ENCODE data around the gene TMEM9.

The TMEM9 gene

DNA sequence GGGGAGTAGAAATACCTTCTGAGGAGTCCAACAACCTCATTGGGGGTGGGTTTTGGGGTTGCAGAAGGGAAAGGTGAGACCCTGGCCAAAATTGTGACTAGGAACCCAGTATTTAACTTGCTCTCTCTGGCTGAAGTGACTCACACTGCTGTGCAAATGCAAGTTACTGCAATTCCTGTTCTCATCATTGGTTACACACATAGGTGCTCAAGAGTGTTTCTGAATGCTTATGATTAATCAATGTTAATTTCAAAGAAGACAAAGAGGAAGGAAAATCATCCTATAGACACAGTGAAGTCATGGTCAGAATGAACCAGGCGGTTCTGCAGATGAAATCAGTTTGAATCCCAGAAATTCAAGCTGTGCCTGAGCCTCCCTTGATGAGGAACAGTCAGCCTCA, 30.4 kb downstream of the TMEM9 start:
- Histone ChIP-seq H3K9me3 (ENCODE audit: low read depth, low read length) (no peaks in the 10 kb centered on the region), H3K9ac (ENCODE audit: insufficient read length) (no peak overlapping the region), H3K4me3 (no peak overlapping the region), H3K36me3 (ENCODE audit: insufficient read depth, low read length) (no peaks in the 10 kb centered on the region), H3K27ac (no peak overlapping the region)
- TF ChIP-seq POLR2AphosphoS5 (IDR thresholded peaks at IDR 0.05; ENCODE audit: borderline replicate concordance, low read depth, low read length) (no peak), EZH2 (IDR thresholded peaks at IDR 0.05) (no peak), FOXP2 (optimal IDR thresholded peaks at IDR 0.05; ENCODE audit: control extremely low read depth, extremely low read length, insufficient read depth) (no peak)
- no peak for DNase-seq (ENCODE audit: low read depth, low spot score)

DNA sequence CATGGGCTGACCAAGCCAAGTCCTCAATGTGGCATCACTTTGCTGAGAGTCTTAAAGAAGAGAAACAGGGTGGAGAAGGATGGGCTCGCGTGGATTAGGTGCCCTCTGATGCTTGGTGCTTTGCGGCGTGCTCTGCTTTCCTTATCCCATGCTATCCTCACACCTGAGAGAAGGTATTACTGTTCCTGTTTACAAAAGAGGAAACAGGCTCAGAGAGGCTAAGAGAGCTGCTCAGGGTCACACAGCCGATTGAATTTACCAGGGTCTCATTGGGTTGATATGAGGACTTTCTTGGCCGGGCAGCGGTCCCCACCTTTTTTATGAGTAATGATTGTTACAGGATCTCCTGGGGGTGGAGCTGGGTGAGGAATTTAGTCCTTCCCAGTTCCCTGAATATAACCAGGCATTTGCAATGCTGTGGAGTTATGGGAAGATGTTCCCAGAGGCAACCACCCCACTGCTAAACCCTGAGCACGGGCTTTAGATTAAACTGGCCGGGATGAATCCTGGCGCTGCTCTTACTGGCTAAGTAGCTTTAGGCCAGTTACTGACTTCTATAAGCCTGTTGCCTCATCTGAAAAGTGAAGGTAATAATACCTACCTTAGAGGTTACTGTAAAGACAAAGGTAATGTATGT, 31.8 kb downstream of the TMEM9 start:
- Histone ChIP-seq H3K9ac (ENCODE audit: insufficient read length) (no peak overlapping the region), H3K4me3 (no peak overlapping the region), H3K9me3 (ENCODE audit: low read depth, low read length) (no peaks in the 10 kb centered on the region), H3K36me3 (ENCODE audit: insufficient read depth, low read length) (no peaks in the 10 kb centered on the region), H3K27ac (no peak overlapping the region)
- TF ChIP-seq FOXP2 (optimal IDR thresholded peaks at IDR 0.05; ENCODE audit: control extremely low read depth, extremely low read length, insufficient read depth) (no peak), EZH2 (IDR thresholded peaks at IDR 0.05) (no peak), POLR2AphosphoS5 (IDR thresholded peaks at IDR 0.05; ENCODE audit: borderline replicate concordance, low read depth, low read length) (no peak)
- no peak for DNase-seq (ENCODE audit: low read depth, low spot score)

DNA sequence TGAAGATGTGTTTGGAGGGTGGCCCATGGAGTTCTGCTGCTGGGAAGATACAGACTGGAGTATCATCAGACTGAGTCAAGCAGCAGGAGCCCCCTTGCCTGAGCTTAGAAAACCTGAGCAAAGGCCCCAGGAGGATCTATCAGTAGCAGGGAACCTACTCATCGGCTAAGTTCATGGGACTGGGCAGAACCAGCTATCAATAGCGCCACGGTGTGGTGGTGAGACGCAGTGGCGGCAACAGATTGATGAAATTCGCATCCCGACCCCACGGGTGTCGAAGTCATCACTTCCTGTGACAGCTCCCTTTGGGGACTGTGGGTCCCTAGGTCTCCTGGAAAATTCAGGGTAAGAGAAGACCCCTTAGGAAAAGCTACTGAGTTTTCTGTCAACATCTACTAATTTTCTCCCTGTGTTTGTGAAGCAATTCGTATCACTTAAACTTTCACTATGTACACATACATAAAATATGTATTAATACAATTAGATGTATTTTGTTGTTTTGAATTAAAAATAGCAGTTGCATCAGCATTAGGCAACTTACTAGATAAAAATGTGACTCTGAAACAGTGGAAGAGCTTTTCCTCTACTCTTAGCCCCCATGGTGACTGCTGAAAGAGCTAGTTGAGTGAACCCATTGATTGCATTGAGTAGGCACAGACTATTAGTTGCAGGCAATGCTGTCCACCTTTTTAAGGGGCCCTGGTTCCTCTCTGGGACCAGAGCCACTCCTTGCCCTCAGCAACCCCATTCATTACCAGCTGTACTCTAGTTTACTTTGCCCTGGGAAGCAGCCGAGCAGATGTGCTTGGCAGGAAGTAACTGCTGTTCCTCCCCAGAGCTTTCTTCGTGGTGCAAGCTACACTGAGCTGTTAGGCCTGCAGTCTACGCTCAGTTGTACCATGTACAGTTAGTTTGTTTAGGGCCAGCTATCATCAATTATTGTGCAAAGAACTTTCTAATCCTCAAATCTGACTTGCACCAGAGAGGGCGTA, 34.8 kb downstream of the TMEM9 start:
- Histone ChIP-seq H3K9ac (ENCODE audit: insufficient read length) (no peak overlapping the region), H3K27ac (no peak overlapping the region), H3K36me3 (ENCODE audit: insufficient read depth, low read length) (no peaks in the 10 kb centered on the region), H3K4me3 (no peak overlapping the region), H3K9me3 (ENCODE audit: low read depth, low read length) (no peaks in the 10 kb centered on the region)
- TF ChIP-seq POLR2AphosphoS5 (IDR thresholded peaks at IDR 0.05; ENCODE audit: borderline replicate concordance, low read depth, low read length): no peak
- peak; percentile 8 for DNase-seq (ENCODE audit: low read depth, low spot score)

DNA sequence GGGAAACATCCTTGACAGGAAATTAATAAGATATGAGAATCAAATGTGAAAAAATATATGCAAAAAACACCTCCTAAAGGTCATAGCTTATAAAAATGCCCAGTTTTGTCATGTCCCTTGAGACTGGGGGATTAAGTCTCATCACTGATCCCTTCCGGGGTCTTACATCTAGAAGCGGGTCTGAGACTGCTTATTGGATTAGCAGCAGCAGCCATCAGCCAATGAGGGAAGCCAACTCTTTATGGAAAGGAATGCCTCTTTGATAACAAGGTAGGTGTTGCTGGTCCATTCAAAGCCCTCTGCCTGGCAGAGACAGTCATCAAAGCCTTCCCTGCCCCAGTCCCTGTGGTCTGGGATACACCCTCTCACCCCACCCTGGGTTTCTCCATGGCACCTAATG, 38.2 kb downstream of the TMEM9 start:
- Histone ChIP-seq H3K27ac (no peak overlapping the region), H3K9me3 (ENCODE audit: low read depth, low read length) (no peaks in the 10 kb centered on the region), H3K4me3 (no peak overlapping the region), H3K36me3 (ENCODE audit: insufficient read depth, low read length) (no peaks in the 10 kb centered on the region), H3K9ac (ENCODE audit: insufficient read length) (no peak overlapping the region)
- DNase-seq (ENCODE audit: low read depth, low spot score): no peak
- TF ChIP-seq FOXP2 (optimal IDR thresholded peaks at IDR 0.05; ENCODE audit: control extremely low read depth, extremely low read length, insufficient read depth): no peak

DNA sequence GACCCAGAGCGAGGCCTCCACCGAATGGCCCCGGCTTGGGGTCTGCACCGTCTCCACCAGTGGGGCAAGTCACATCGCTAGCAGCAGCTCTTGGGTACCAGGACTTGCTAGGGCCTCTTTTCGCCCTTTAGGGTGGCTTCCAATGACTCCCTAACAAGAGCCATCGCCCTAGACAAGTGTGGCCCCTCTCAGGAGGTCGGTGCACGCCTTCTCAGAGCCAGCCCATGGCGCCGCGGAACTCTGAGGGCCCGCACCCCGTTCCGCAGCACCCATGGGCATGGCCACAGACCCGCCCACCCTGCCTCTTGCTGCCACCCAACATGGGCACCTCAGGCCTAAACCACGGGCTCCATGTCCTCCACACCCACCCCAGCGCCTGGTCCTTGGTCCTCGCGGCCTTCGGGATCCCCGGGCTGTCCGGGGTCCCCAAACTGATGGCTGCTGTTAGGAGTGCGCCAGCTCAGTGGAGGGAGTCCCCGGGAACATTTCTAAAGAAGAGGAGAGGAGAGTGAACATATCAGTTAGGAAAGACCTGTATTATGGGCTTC, 38.8 kb downstream of the TMEM9 start:
- Histone ChIP-seq H3K36me3 (ENCODE audit: insufficient read depth, low read length) (no peaks in the 10 kb centered on the region), H3K9me3 (ENCODE audit: low read depth, low read length) (no peaks in the 10 kb centered on the region), H3K27ac (no peak overlapping the region), H3K4me3 (no peak overlapping the region), H3K9ac (ENCODE audit: insufficient read length) (no peak overlapping the region)
- no peak for DNase-seq (ENCODE audit: low read depth, low spot score)
- no peak for TF ChIP-seq EZH2 (IDR thresholded peaks at IDR 0.05)
- no peak for TF ChIP-seq FOXP2 (optimal IDR thresholded peaks at IDR 0.05; ENCODE audit: control extremely low read depth, extremely low read length, insufficient read depth)
- no peak for TF ChIP-seq POLR2AphosphoS5 (IDR thresholded peaks at IDR 0.05; ENCODE audit: borderline replicate concordance, low read depth, low read length)

DNA sequence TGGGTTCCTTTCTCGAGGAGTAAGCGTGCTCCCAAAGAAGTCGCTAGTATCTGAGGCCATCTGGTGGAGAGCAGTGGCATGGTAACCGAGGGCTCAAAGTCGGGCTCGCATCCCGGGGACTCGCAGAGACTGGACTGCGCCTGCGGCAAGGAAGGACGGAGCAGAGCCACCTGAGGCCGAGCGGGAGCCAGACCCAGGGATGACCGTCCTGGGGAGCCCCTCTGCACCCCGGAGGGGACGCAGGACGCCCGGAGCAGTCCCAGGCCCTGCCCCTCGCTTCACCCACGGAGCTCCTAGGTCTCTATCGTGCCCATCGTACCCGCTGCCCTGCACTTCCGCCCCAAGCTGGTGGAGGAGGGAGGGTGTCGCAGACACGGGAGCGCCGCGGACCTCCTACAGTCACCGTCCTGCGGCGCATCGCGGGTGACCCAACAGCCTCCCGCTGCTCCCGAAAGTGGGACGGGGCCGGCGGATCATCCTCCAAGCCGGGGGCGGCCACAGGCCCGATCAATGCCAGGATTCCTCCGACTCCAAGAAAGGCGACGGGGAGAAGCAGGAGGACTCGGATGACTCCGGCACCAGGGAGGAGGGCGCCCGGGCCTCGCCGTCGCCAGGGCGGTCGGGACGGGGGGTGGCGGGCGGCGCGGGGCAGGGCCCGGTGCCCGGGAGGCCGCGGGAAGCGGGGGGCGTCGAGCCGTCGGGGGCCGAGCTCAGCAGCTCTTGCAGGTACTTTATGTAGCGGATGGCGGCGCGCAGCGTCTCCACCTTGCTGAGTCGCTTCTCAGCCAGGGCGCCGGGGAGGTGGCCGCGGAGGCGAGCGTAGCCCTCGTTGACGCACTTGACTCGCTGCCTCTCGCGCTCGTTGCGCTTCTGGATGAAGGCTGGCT, 39.8 kb downstream of the TMEM9 start:
- Histone ChIP-seq H3K36me3 (ENCODE audit: insufficient read depth, low read length) (no peaks in the 10 kb centered on the region), H3K27ac (no peak overlapping the region), H3K9ac (ENCODE audit: insufficient read length) (no peak overlapping the region), H3K4me3 (peak overlapping the region; percentile 82), H3K9me3 (ENCODE audit: low read depth, low read length) (no peaks in the 10 kb centered on the region)
- TF ChIP-seq EZH2 (IDR thresholded peaks at IDR 0.05) (no peak), FOXP2 (optimal IDR thresholded peaks at IDR 0.05; ENCODE audit: control extremely low read depth, extremely low read length, insufficient read depth) (no peak), POLR2AphosphoS5 (IDR thresholded peaks at IDR 0.05; ENCODE audit: borderline replicate concordance, low read depth, low read length) (no peak)
- peak; percentile 55 for DNase-seq (ENCODE audit: low read depth, low spot score)

DNA sequence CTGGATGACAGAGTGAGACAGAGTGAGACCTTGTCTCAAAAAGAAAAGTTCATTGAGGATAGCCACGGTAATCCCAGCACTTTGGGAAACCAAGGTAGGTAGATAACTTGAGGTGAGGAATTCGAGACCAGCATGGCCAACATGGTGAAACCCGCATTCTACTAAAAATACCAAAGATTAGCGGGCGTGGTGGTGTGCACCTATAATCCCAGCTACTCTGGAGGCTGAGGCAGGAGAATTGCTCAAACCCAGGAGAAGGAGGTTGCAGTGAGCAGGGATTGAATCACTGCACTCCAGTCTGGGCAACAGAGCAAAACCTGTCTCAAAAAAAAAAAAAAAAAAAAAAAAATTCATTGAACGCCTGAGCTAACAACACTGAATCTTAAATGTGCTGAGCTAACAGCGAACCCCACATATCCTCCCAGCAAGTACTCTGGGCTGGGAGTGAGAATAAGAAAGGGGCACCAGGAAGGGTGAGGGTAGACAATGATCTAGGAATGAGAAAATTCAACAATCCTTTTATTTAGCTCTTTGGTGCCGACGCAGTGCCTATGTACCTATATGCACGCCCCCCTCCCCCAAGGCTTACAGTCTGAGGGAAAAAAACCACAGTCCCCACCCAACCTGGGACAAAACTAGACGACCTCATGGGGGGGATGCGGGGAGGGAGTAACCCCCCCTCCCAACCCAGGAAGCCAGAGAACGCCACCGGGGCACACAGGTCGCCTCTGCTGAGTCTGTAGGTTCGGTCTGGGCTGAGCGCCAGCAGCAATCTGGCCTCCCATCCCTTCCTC, 40.6 kb downstream of the TMEM9 start:
- H3K9ac ChIP-seq (ENCODE audit: insufficient read length): no peak overlapping the region

More for the DNA sequence above, 40.6 kb downstream of the TMEM9 start:
- H3K9me3 ChIP-seq (ENCODE audit: low read depth, low read length): no peaks in the 10 kb centered on the region
- peak overlapping the region; percentile 82 for H3K4me3 ChIP-seq
- TF ChIP-seq FOXP2 (optimal IDR thresholded peaks at IDR 0.05; ENCODE audit: control extremely low read depth, extremely low read length, insufficient read depth) (no peak), EZH2 (IDR thresholded peaks at IDR 0.05) (no peak), POLR2AphosphoS5 (IDR thresholded peaks at IDR 0.05; ENCODE audit: borderline replicate concordance, low read depth, low read length) (no peak)
- H3K27ac ChIP-seq: no peak overlapping the region
- no peaks in the 10 kb centered on the region for H3K36me3 ChIP-seq (ENCODE audit: insufficient read depth, low read length)
- DNase-seq (ENCODE audit: low read depth, low spot score): no peak

Measured in SK-N-MC (cell line).